ENCODE data around the gene AKT3.

- no peak for TF ChIP-seq SPI1 (IDR thresholded peaks at IDR 0.05; ENCODE audit: low read depth, low read length)
- no peak for TF ChIP-seq TAF1 (IDR thresholded peaks at IDR 0.05; ENCODE audit: low read depth, low read length)
- TF ChIP-seq POLR2A (IDR thresholded peaks at IDR 0.05; ENCODE audit: low read depth, low read length): no peak
- no peak for TF ChIP-seq POLR2AphosphoS5 (IDR thresholded peaks at IDR 0.05; ENCODE audit: low read depth, low read length)
- no peak for TF ChIP-seq PAX5 (IDR thresholded peaks at IDR 0.05; ENCODE audit: insufficient read depth, low read length, severe bottlenecking)
These were observed 408.4 kb downstream of the AKT3 start for GRCh38 chr1:243441601-243442000.

All from GM12891 (cell line).